IMR-90 (cell line): Measurements from ENCODE around the gene CCDC61. TPM values are rescaled to one million over a fixed set of nuclear protein-coding genes. Genes with fewer than 3 reads are reported as not detected.

Experiments
- ATAC-seq: fragments of 200-7000 bp; cut with Tn5 transposase; 2 replicates; pipeline ENCODE4 v1.9.1; 2020; ENCODE audit warnings: low read depth, mild to moderate bottlenecking, moderate library complexity
- BruUV-seq: library from RNA; stranded (reverse); fragments of 400-500 nt; replicated peaks from 2 replicates; lab custom pipeline; 2021; lab: Mats Ljungman, UMichigan
- CTCF ChIA-PET: fragments of 300-600 bp; formaldehyde crosslinking; extraction: SDS; loops from one replicate; lab custom pipeline; 2021; ENCODE audit warnings: antibody characterized with exemption; lab: Yijun Ruan, JAX
- POLR2A ChIA-PET: fragments of 300-600 bp; sonication (Branson Sonifier 250); formaldehyde crosslinking; loops from one replicate; lab custom pipeline; 2022; ENCODE audit warnings: antibody characterized with exemption; ENCODE audit not compliant: unreplicated experiment; lab: Charles Lee
- DNase-seq: peaks from one replicate; pipeline ENCODE4 v3.0.0; 2013
- H2AFZ ChIP-seq: replicated peaks from 2 replicates; pipeline ENCODE3; 2013; ENCODE audit warnings: low read length, mild to moderate bottlenecking; ENCODE audit not compliant: poor library complexity
- H2AK5ac ChIP-seq: 2 replicates; pipeline ENCODE4 v1.6.1; 2013; ENCODE audit warnings: low read depth, low read length, inconsistent platforms
- H2AK9ac ChIP-seq: replicated peaks from 2 replicates; pipeline ENCODE3; 2013; ENCODE audit warnings: mild to moderate bottlenecking, low read depth, low read length, moderate library complexity; ENCODE audit not compliant: poor library complexity
- H2BK120ac ChIP-seq: 2 replicates; pipeline ENCODE4 v1.6.1; 2013; ENCODE audit warnings: low read depth, low read length, inconsistent platforms
- H2BK15ac ChIP-seq: 3 replicates; pipeline ENCODE4 v1.6.1; 2013; ENCODE audit warnings: low read depth, low read length, inconsistent platforms
- H2BK20ac ChIP-seq: 2 replicates; pipeline ENCODE4 v1.6.1; 2013; ENCODE audit warnings: low read depth, mild to moderate bottlenecking, inconsistent platforms, low read length, moderate library complexity
- H2BK5ac ChIP-seq: 2 replicates; pipeline ENCODE4 v1.6.1; 2013; ENCODE audit warnings: mild to moderate bottlenecking, low read depth, low read length, inconsistent platforms; ENCODE audit not compliant: poor library complexity, severe bottlenecking
- H3K14ac ChIP-seq: replicated peaks from 2 replicates; pipeline ENCODE4 v1.6.1; 2013; ENCODE audit warnings: low read depth, low read length, inconsistent platforms
- H3K18ac ChIP-seq: 2 replicates; pipeline ENCODE4 v1.6.1; 2013; ENCODE audit warnings: low read depth, low read length, control low read depth
- H3K23ac ChIP-seq: 2 replicates; pipeline ENCODE4 v1.6.1; 2013; ENCODE audit warnings: low read depth, low read length, inconsistent platforms
- H3K27ac ChIP-seq: 2 replicates; pipeline ENCODE4 v1.5.1; 2013; ENCODE audit warnings: mild to moderate bottlenecking, control low read depth, low read length; ENCODE audit not compliant: insufficient read depth
- H3K27me3 ChIP-seq: 2 replicates; pipeline ENCODE4 v1.6.1; 2013; ENCODE audit warnings: low read length; ENCODE audit not compliant: control insufficient read depth, insufficient read depth
- H3K36me3 ChIP-seq: 2 replicates; pipeline ENCODE4 v1.6.1; 2013; ENCODE audit warnings: low read length, mixed read lengths; ENCODE audit not compliant: control insufficient read depth, insufficient read depth
- H3K4ac ChIP-seq: 2 replicates; pipeline ENCODE4 v1.6.1; 2013; ENCODE audit warnings: low read depth, low read length, inconsistent platforms
- H3K4me1 ChIP-seq: 2 replicates; pipeline ENCODE4 v1.6.1; 2013; ENCODE audit warnings: low read length, mixed read lengths; ENCODE audit not compliant: control insufficient read depth, insufficient read depth
- H3K4me2 ChIP-seq: 2 replicates; pipeline ENCODE4 v1.6.1; 2013; ENCODE audit warnings: low read depth, mild to moderate bottlenecking, control low read depth, low read length, moderate library complexity
- H3K4me3 ChIP-seq: 2 replicates; pipeline ENCODE4 v1.5.1; 2013; ENCODE audit warnings: low read depth, mild to moderate bottlenecking, control low read depth, low read length, moderate library complexity; ENCODE audit not compliant: insufficient read depth
- H3K56ac ChIP-seq: 2 replicates; pipeline ENCODE4 v1.6.1; 2013; ENCODE audit warnings: low read length, inconsistent platforms; ENCODE audit not compliant: insufficient read depth; ENCODE audit errors: extremely low read depth
- H3K79me1 ChIP-seq, 2 experiments: 2 replicates each; pipeline ENCODE4 v1.6.1; 2013; ENCODE audit warnings: low read length in 2 of 2, inconsistent platforms in 1 of 2, low read depth in 1 of 2
- H3K9ac ChIP-seq: 2 replicates; pipeline ENCODE4 v1.6.1; 2013; ENCODE audit warnings: low read depth, low read length, control low read depth
- H3K9me1 ChIP-seq: 2 replicates; pipeline ENCODE4 v1.6.1; 2013; ENCODE audit warnings: low read length, inconsistent platforms; ENCODE audit not compliant: insufficient read depth
- H3K9me3 ChIP-seq: 2 replicates; pipeline ENCODE4 v1.6.1; 2013; ENCODE audit warnings: low read length; ENCODE audit not compliant: control insufficient read depth, insufficient read depth
- H4K20me1 ChIP-seq: 2 replicates; pipeline ENCODE4 v1.6.1; 2013; ENCODE audit warnings: low read length, inconsistent platforms; ENCODE audit not compliant: insufficient read depth
- H4K5ac ChIP-seq: 2 replicates; pipeline ENCODE4 v1.6.1; 2013; ENCODE audit warnings: mild to moderate bottlenecking, low read depth, low read length, control low read depth
- H4K8ac ChIP-seq, 2 experiments: 2 replicates each; pipeline ENCODE4 v1.6.1; 2013; ENCODE audit warnings: low read depth in 2 of 2, low read length in 2 of 2, control low read depth in 1 of 2, inconsistent platforms in 1 of 2
- H4K91ac ChIP-seq: 2 replicates; pipeline ENCODE4 v1.6.1; 2013; ENCODE audit warnings: low read depth, low read length, inconsistent platforms; ENCODE audit not compliant: insufficient read depth
- BHLHE40 ChIP-seq: fragments of 150-350 bp; IDR thresholded peaks from 2 replicates; pipeline ENCODE4 v1.6.1; 2016; ENCODE audit warnings: mild to moderate bottlenecking, low read depth, low read length
- CEBPB ChIP-seq: IDR thresholded peaks from 2 replicates; pipeline ENCODE4 v1.6.1; 2012; ENCODE audit warnings: low read depth, low read length, improper control_type of control experiment
- CHD1 ChIP-seq: IDR thresholded peaks from 2 replicates; pipeline ENCODE4 v1.6.1; 2012; ENCODE audit warnings: low read depth, low read length, improper control_type of control experiment
- CTCF ChIP-seq: conservative IDR thresholded peaks from 2 replicates; pipeline ENCODE4 v1.5.1; 2012; ENCODE audit warnings: mild to moderate bottlenecking, low read depth, low read length, improper control_type of control experiment
- ELK1 ChIP-seq: fragments of 150-350 bp; IDR thresholded peaks from 2 replicates; pipeline ENCODE4 v1.6.1; 2016; ENCODE audit warnings: low read depth, mild to moderate bottlenecking, low read length, moderate library complexity, borderline replicate concordance
- FOS ChIP-seq: fragments of 150-350 bp; IDR thresholded peaks from 2 replicates; pipeline ENCODE4 v1.6.1; 2016; ENCODE audit warnings: low read depth, low read length
- MAFK ChIP-seq: IDR thresholded peaks from 2 replicates; pipeline ENCODE4 v1.6.1; 2012; ENCODE audit warnings: low read depth, low read length, improper control_type of control experiment
- MAZ ChIP-seq: IDR thresholded peaks from 2 replicates; pipeline ENCODE4 v1.6.1; 2012; ENCODE audit warnings: low read depth, mild to moderate bottlenecking, low read length, improper control_type of control experiment, moderate library complexity, borderline replicate concordance
- MXI1 ChIP-seq: IDR thresholded peaks from 2 replicates; pipeline ENCODE4 v1.6.1; 2012; ENCODE audit warnings: low read depth, mild to moderate bottlenecking, low read length, moderate library complexity, borderline replicate concordance
- NFE2L2 ChIP-seq: fragments of 150-350 bp; IDR thresholded peaks from 2 replicates; pipeline ENCODE4 v1.6.1; 2016; ENCODE audit warnings: low read depth, mild to moderate bottlenecking, low read length
- POLR2A ChIP-seq: IDR thresholded peaks from 2 replicates; pipeline ENCODE4 v1.6.1; 2012; ENCODE audit warnings: mild to moderate bottlenecking, low read depth, low read length
- RAD21 ChIP-seq: IDR thresholded peaks from 2 replicates; pipeline ENCODE4 v1.6.1; 2012; ENCODE audit warnings: low read length, improper control_type of control experiment
- RCOR1 ChIP-seq: IDR thresholded peaks from 2 replicates; pipeline ENCODE4 v1.6.1; 2012; ENCODE audit warnings: mild to moderate bottlenecking, low read length, improper control_type of control experiment; ENCODE audit not compliant: insufficient replicate concordance
- RFX5 ChIP-seq: IDR thresholded peaks from 2 replicates; pipeline ENCODE4 v1.8.0; 2012; ENCODE audit warnings: low read depth, mild to moderate bottlenecking, low read length, moderate library complexity
- SMC3 ChIP-seq: fragments of 150-350 bp; IDR thresholded peaks from 2 replicates; pipeline ENCODE4 v1.6.1; 2016; ENCODE audit warnings: low read depth, mild to moderate bottlenecking, antibody characterized with exemption, low read length, moderate library complexity
- USF2 ChIP-seq: fragments of 150-350 bp; IDR thresholded peaks from 2 replicates; pipeline ENCODE4 v1.6.1; 2017; ENCODE audit warnings: mild to moderate bottlenecking, antibody characterized with exemption, low read length, low read depth
- WGBS, 2 experiments: methylation state at CpG; one replicate each; pipeline versions ENCODE4 v1.1.5 to v1.1.7; 2013; ENCODE audit warnings: missing lambda C conversion rate in 2 of 2; ENCODE audit not compliant: insufficient read length in 1 of 2; ENCODE audit errors: extremely low coverage in 2 of 2; 5-methylcytosine and 5-hydroxymethylcytosine counted together
- dilution Hi-C: fragments of 300-500 bp; cut with HindIII; formaldehyde crosslinking; loops from one replicate; pipeline ENCODE4 v1.14.3; 2018; ENCODE audit warnings: low sequenced_read_pairs; ENCODE audit not compliant: unreplicated experiment
- in situ Hi-C: fragments of 300-500 bp; cut with MboI; formaldehyde crosslinking; loops from 3 replicates; pipeline ENCODE4 v1.14.3; 2019; ENCODE audit warnings: low sequenced_read_pairs, inconsistent platforms, mixed read lengths
- intact Hi-C: fragments of 100-400 bp; cut with micrococcal nuclease; formaldehyde crosslinking; loops from 2 replicates; pipeline ENCODE4 v1.10.0; 2022
- polyA plus RNA-seq, 3 experiments: library from polyadenylated mRNA; depleted of rRNA; stranded (reverse); fragments of >200 nt; gene quantifications; 2 replicates each; pipeline ENCODE4 v1.2.3, GENCODE V29; 2012; ENCODE audit warnings: low replicate concordance in 1 of 3
- total RNA-seq: library from RNA; depleted of rRNA; stranded (reverse); fragments of >200 nt; gene quantifications from 2 replicates; pipeline ENCODE4 v1.2.3, GENCODE V29; 2012

CCDC61 gene
- total and polyA plus RNA-seq, 2 of the 4 experiments (the other 2 are of a cell fraction), result 3.2 to 9.1 TPM

GRCh38 chr19:45962021-45962420, 33.2 kb upstream of the CCDC61 start:
- in situ Hi-C loops, result no loop called here

More at GRCh38 chr19:45962021-45962420, 33.2 kb upstream of the CCDC61 start:
- Histone ChIP-seq H2BK5ac (no peak overlapping the region), H4K20me1 (no peaks in the 10 kb centered on the region; the same call in 1 of the 2 replicates), H4K8ac (no peak overlapping the region), H3K23ac (no peak overlapping the region), H4K91ac (no peak overlapping the region), H3K9ac (no peak overlapping the region), H4K5ac (no peak overlapping the region), H3K56ac (no peak overlapping the region), H3K18ac (no peak overlapping the region), H3K36me3 (no peaks in the 10 kb centered on the region), H3K4me2 (no peak overlapping the region), H3K79me1 (no peaks in the 10 kb centered on the region), H2AFZ (no peak overlapping the region), H3K4me3 (no peak overlapping the region), H3K27me3 (peaks cover 30% of the 10 kb centered on the region), H3K9me3 (no peaks in the 10 kb centered on the region), H2BK120ac (no peak overlapping the region), H3K4me1 (no peaks in the 10 kb centered on the region), H2AK5ac (no peak overlapping the region), H2BK20ac (no peak overlapping the region), H3K14ac (no peak overlapping the region), H3K27ac (no peak overlapping the region), H2BK15ac (no peak overlapping the region), H2AK9ac (no peak overlapping the region), H3K9me1 (peaks cover 4% of the 10 kb centered on the region; the same call in 1 of the 2 replicates), H3K4ac (no peak overlapping the region)
- intact Hi-C loops, result no loop called here
- POLR2A ChIA-PET, result no interaction called here
- 73% methylated on average over 6 of the region's 15 CpGs; no CpG with 5 or more reads in 1 of the 2 experiments for WGBS, 2 experiments
- dilution Hi-C loops, result no loop called here
- DNase-seq, result no peak
- CTCF ChIA-PET, result no interaction called here
- BruUV-seq, result no TSS peak
- no peak for TF ChIP-seq MAZ
- TF ChIP-seq FOS, result no peak
- no peak for TF ChIP-seq CTCF
- TF ChIP-seq SMC3, result no peak
- TF ChIP-seq CEBPB, result no peak
- no peak for TF ChIP-seq RFX5
- TF ChIP-seq CHD1, result no peak
- no peak for TF ChIP-seq MXI1
- no peak for TF ChIP-seq NFE2L2
- TF ChIP-seq ELK1, result no peak
- no peak for TF ChIP-seq RAD21
- TF ChIP-seq BHLHE40, result no peak
- TF ChIP-seq MAFK, result no peak
- TF ChIP-seq USF2, result no peak
- no peak for TF ChIP-seq POLR2A
- TF ChIP-seq RCOR1, result no peak
- ATAC-seq, result no peak
